Neural progenitor cell (in vitro differentiated cells): ENCODE measurements around the gene GTF3C1. TPM values are rescaled to one million over a fixed set of nuclear protein-coding genes. Genes with fewer than 3 reads are reported as not detected.

ENCODE experiments used
- DNase-seq: peaks from one replicate; pipeline ENCODE4 v3.0.0-alpha.2; 2016; ENCODE audit warnings: low spot score
- H2AFZ ChIP-seq: fragments of 200-600 bp; sonication (generic); replicated peaks from 2 replicates; pipeline ENCODE4 v1.6.1; 2016; ENCODE audit warnings: antibody characterized with exemption
- H3F3A ChIP-seq: fragments of 200-600 bp; sonication (generic); 2 replicates; pipeline ENCODE4 v1.6.1; 2016; ENCODE audit warnings: antibody characterized with exemption, low read depth
- H3K27ac ChIP-seq: fragments of 200-600 bp; sonication (generic); 2 replicates; pipeline ENCODE4 v1.5.1; 2016; ENCODE audit warnings: mild to moderate bottlenecking
- H3K27me3 ChIP-seq: fragments of 200-600 bp; sonication (generic); 2 replicates; pipeline ENCODE4 v1.6.1; 2016; ENCODE audit warnings: mild to moderate bottlenecking, moderate library complexity
- H3K36me3 ChIP-seq: fragments of 200-600 bp; sonication (generic); 2 replicates; pipeline ENCODE4 v1.5.1; 2016
- H3K4me1 ChIP-seq: fragments of 200-600 bp; sonication (generic); 2 replicates; pipeline ENCODE4 v1.6.1; 2016; ENCODE audit warnings: mixed run types
- H3K4me2 ChIP-seq: fragments of 200-600 bp; sonication (generic); 2 replicates; pipeline ENCODE4 v1.6.1; 2016
- H3K4me3 ChIP-seq: fragments of 200-600 bp; sonication (generic); 2 replicates; pipeline ENCODE4 v1.5.1; 2016
- H3K79me2 ChIP-seq: fragments of 200-600 bp; sonication (generic); 2 replicates; pipeline ENCODE4 v1.6.1; 2016; ENCODE audit warnings: low read depth
- H3K9ac ChIP-seq: fragments of 200-600 bp; sonication (generic); 2 replicates; pipeline ENCODE4 v1.6.1; 2016
- H3K9me3 ChIP-seq: fragments of 200-600 bp; sonication (generic); 2 replicates; pipeline ENCODE4 v1.5.1; 2016; ENCODE audit warnings: low read depth
- H4K20me1 ChIP-seq: fragments of 200-600 bp; sonication (generic); 2 replicates; pipeline ENCODE4 v1.6.1; 2016; ENCODE audit warnings: low read depth
- H3K27ac Mint-ChIP-seq: 3 replicates; pipeline ENCODE4 v1.8.0; 2021; ENCODE audit warnings: mixed read lengths
- H3K27me3 Mint-ChIP-seq: 2 replicates; pipeline ENCODE4 v1.8.0; 2022; ENCODE audit warnings: low read depth, mild to moderate bottlenecking, inconsistent platforms, moderate library complexity, mixed read lengths; ENCODE audit not compliant: insufficient read depth
- H3K36me3 Mint-ChIP-seq: 3 replicates; pipeline ENCODE4 v1.8.0; 2021; ENCODE audit warnings: mixed read lengths
- H3K4me1 Mint-ChIP-seq: 3 replicates; pipeline ENCODE4 v1.8.0; 2021; ENCODE audit warnings: mixed read lengths
- H3K4me3 Mint-ChIP-seq: 3 replicates; pipeline ENCODE4 v1.8.0; 2021; ENCODE audit warnings: mild to moderate bottlenecking, moderate library complexity, mixed read lengths
- H3K9me3 Mint-ChIP-seq: 3 replicates; pipeline ENCODE4 v1.8.0; 2020; ENCODE audit warnings: mixed read lengths
- CTCF ChIP-seq: fragments of 200-600 bp; sonication (generic); IDR thresholded peaks from 2 replicates; pipeline ENCODE4 v1.5.1; 2017; ENCODE audit warnings: antibody characterized with exemption, mild to moderate bottlenecking
- EZH2 ChIP-seq: fragments of 200-600 bp; sonication (generic); IDR thresholded peaks from 2 replicates; pipeline ENCODE4 v1.6.1; 2017; ENCODE audit warnings: antibody characterized with exemption, mild to moderate bottlenecking, moderate library complexity
- EZH2phosphoT487 ChIP-seq: fragments of 200-600 bp; sonication (generic); IDR thresholded peaks from 2 replicates; pipeline ENCODE4 v1.6.1; 2017; ENCODE audit warnings: antibody characterized with exemption
- total RNA-seq: library from RNA; depleted of rRNA; stranded (reverse); fragments of >200 nt; gene quantifications from 2 replicates; pipeline ENCODE4 v1.2.3, GENCODE V29; 2015; ENCODE audit warnings: low replicate concordance

Gene GTF3C1
- total RNA-seq, 1 donor from 2014 or later: 60.9 TPM

DNA sequence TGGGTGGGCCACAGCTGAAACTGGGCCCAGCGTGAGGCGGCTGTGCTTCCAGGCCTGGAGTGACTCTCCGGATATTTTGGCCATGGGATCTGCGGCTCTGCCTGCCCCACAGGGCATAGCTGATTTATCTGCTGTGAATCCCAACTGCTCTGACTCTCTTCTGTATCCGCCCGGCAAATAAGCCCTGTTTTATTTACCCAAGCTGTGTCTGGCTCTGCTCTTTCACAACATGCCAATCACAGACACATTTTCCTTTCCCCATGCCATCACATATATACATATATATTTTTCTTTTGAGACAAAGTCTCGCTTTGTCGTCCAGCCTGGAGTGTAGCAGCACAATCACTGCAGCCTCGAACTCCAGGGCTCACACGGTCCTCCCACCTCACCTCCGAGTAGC, 33.3 kb downstream of the GTF3C1 start:
- peaks cover 2% of the 10 kb centered on the region for H3K27me3 Mint-ChIP-seq
- H3K4me1 Mint-ChIP-seq: peaks cover 14% of the 10 kb centered on the region
- Histone ChIP-seq H4K20me1 (peaks cover 17% of the 10 kb centered on the region), H3K4me1 (no peaks in the 10 kb centered on the region), H3K27ac (no peak overlapping the region), H3K4me3 (no peak overlapping the region), H3K27me3 (no peaks in the 10 kb centered on the region), H2AFZ (no peak overlapping the region), H3K9ac (no peak overlapping the region), H3K9me3 (no peaks in the 10 kb centered on the region), H3K36me3 (no peaks in the 10 kb centered on the region), H3F3A (no peaks in the 10 kb centered on the region), H3K79me2 (no peaks in the 10 kb centered on the region), H3K4me2 (no peak overlapping the region)
- H3K9me3 Mint-ChIP-seq: no peaks in the 10 kb centered on the region
- no peak for TF ChIP-seq CTCF
- no peak for TF ChIP-seq EZH2phosphoT487
- no peak for TF ChIP-seq EZH2
- no peak overlapping the region for H3K27ac Mint-ChIP-seq
- no peak for DNase-seq
- peaks cover 32% of the 10 kb centered on the region for H3K36me3 Mint-ChIP-seq
- no peak overlapping the region for H3K4me3 Mint-ChIP-seq

GRCh38 chr16:27515874-27516353, 33.8 kb downstream of the GTF3C1 start:
- H2AFZ ChIP-seq: no peak overlapping the region
- H3F3A ChIP-seq: no peaks in the 10 kb centered on the region
- peaks cover 2% of the 10 kb centered on the region for H3K27me3 Mint-ChIP-seq
- no peaks in the 10 kb centered on the region for H3K9me3 Mint-ChIP-seq
- no peak overlapping the region for H3K27ac Mint-ChIP-seq
- peaks cover 14% of the 10 kb centered on the region for H3K4me1 Mint-ChIP-seq
- H3K27me3 ChIP-seq: no peaks in the 10 kb centered on the region
- no peaks in the 10 kb centered on the region for H3K79me2 ChIP-seq
- no peak overlapping the region for H3K4me2 ChIP-seq
- H3K27ac ChIP-seq: no peak overlapping the region
- peaks cover 17% of the 10 kb centered on the region for H4K20me1 ChIP-seq
- TF ChIP-seq CTCF (peak; percentile 62), EZH2 (no peak), EZH2phosphoT487 (no peak)
- no peak overlapping the region for H3K9ac ChIP-seq
- H3K4me3 ChIP-seq: no peak overlapping the region
- no peak overlapping the region for H3K4me3 Mint-ChIP-seq
- peaks cover 35% of the 10 kb centered on the region for H3K36me3 Mint-ChIP-seq
- DNase-seq: peak; percentile 51
- H3K36me3 ChIP-seq: no peaks in the 10 kb centered on the region
- H3K9me3 ChIP-seq: no peaks in the 10 kb centered on the region
- H3K4me1 ChIP-seq: no peaks in the 10 kb centered on the region

DNA sequence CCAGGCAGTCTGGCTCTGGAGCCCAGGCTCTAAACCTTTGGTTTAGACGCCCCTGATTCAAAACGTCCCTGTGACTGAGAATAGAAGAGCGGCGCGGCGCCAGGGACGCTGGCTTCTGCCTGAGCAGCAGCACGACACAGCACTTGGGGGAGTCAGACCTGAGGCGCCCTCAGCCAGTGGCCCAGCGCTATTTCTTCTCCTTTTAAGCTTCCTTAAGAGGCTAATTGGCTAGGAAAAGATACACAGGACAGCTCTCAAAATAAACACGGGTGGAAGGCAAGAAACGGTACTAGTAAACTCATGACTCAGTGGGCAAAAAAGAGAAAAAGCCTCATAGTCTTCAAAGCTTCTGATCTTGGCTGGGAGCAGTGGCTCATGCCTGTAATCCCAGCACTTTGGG, 34.9 kb downstream of the GTF3C1 start:
- Mint-ChIP-seq H3K27me3 (peaks cover 2% of the 10 kb centered on the region), H3K27ac (no peak overlapping the region)

More for the DNA sequence above, 34.9 kb downstream of the GTF3C1 start:
- TF ChIP-seq CTCF (no peak), EZH2phosphoT487 (no peak)
- H3K79me2 ChIP-seq: no peaks in the 10 kb centered on the region
- peaks cover 17% of the 10 kb centered on the region for H4K20me1 ChIP-seq
- no peak overlapping the region for H2AFZ ChIP-seq
- no peak overlapping the region for H3K9ac ChIP-seq
- no peak overlapping the region for H3K4me3 ChIP-seq
- H3K9me3 ChIP-seq: no peaks in the 10 kb centered on the region
- Mint-ChIP-seq H3K4me1 (peaks cover 14% of the 10 kb centered on the region), H3K36me3 (peaks cover 37% of the 10 kb centered on the region), H3K9me3 (no peaks in the 10 kb centered on the region), H3K4me3 (no peak overlapping the region)
- no peak overlapping the region for H3K4me2 ChIP-seq
- no peaks in the 10 kb centered on the region for H3K4me1 ChIP-seq
- H3K36me3 ChIP-seq: no peaks in the 10 kb centered on the region
- H3K27ac ChIP-seq: no peak overlapping the region
- H3K27me3 ChIP-seq: no peaks in the 10 kb centered on the region
- H3F3A ChIP-seq: no peaks in the 10 kb centered on the region
- DNase-seq: no peak
